ENCODE measurements around the gene KLC1.

The KLC1 gene

GRCh38 chr14:103694572-103695026, 65.6 kb downstream of the KLC1 start:
- DNase-seq, result no peak

- no peak for DNase-seq
Measured at GRCh38 chr14:103695296-103696069, 66.5 kb downstream of the KLC1 start.

DNA sequence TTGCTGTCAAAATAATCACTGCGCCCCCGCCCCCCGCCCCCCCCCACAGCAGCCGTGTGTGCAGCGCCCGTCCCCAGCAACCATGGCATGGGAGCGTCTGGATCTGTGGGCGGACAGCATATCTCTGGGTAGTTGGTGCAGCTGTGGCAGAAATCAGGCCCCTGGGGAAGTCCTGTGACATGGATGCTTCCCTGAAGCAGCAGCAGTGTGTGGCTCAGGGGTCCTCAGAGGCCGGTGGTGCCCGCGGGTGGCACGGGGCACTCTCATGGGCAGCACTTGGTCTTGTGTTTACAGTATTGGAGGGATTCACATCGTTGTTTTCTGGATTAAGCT, 67.0 kb downstream of the KLC1 start:
- DNase-seq, result no peak

GRCh38 chr14:103696466-103697071, 67.6 kb downstream of the KLC1 start:
- no peak for DNase-seq

DNA sequence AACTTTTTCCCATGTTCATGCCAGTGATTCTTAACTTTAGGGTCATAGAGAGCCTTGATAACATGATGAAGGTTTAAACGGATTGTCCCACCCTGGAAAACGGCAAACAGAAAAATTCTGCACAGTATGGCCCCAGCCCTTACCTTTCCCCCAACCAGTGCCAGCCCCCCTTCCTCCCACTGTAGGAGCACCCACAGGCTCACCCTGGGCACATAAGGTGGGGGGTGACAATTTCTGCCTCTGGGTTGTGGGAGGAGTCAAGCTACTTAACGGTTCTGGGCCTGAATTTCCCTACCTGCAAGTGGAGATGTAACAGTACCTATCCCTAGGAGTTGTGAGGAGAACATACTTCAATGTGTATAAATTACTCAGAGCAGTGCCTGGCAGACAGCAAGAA, 68.2 kb downstream of the KLC1 start:
- DNase-seq, result no peak

GRCh38 chr14:103697603-103698379, 68.8 kb downstream of the KLC1 start:
- DNase-seq, result no peak

GRCh38 chr14:103698380-103699260, 69.6 kb downstream of the KLC1 start:
- DNase-seq, result no peak

GRCh38 chr14:103699261-103699661, 70.2 kb downstream of the KLC1 start:
- DNase-seq, result no peak

DNA sequence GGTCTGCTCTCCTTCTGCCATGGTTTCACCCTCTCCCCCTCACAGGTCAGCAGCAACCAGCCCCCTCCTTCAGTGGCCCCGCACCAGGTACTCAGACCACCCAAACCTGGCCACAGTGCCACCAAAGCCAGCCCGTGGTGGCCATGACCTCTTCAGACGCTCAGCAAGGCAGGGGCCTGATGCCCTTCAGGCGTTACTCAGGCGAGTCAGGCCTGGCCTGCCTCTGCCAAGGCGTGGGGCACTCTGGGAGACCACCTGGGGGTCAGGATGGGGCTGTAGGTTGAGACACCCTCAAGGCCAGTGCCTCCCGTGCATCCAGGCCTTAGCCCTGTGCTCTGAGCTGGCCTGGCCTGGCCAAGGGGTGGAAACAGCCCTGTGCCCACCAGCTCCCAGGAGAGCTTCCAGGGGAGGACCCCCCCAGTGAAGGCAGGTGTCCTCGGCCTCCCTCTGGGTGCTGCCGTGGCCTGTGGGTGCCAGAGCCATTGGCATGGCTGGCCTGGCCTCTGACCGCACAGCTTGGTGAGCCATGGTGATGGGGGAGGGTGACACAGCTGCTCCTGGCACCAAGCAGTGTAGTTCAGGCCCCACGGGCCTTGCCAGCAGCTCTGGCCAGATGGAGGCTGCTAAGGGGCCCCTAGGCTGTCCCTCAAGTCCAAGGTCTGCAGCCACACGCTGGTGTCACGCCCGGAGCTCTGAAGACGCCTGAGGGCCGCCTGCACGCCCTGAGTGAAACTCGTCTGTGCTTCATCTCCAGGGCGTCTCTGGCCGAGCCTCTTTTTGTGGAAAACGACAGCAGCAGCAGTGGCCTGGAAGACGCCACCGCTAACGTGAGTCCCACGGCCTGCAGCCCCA, 71.1 kb downstream of the KLC1 start:
- DNase-seq, result no peak

DNA sequence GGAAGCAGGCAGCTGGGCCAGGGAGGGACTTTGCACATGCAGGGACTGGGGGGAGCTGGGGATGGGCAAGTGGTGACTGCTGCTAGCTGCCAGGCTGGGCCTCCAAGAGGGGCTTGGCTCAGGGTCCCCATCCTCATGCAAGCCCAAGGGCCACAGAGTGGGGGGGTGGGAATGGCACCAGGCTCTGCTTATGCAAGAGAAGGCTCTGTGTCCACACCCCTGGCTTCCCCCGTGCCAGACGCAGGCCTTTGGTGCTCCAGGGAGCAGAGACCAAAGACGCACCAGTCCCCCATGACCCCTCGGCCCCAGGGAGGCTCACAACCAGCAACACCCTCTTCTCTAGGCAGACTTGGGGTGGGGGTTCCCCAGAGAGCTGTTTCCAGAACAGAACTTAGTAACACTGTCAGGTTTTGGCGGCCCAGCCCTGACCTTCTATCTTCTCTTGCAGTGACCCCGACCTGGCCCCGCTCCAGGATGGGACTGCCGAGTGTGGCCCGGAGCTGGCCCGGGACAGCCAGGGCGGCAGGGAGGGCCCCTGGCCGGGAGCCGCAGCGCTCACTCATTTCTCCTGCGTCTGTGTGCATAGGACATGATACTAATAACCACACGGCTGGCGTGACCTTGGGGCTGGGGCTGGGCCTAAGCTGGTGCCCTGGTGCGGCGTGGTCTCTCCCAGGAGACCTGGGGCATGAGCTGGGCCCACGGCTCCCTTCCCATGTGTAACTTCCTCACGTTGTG, 71.9 kb downstream of the KLC1 start:
- DNase-seq, result no peak

GRCh38 chr14:103702095-103702494, 73.1 kb downstream of the KLC1 start:
- no peak for DNase-seq

- no peak for DNase-seq
Measured at GRCh38 chr14:103702497-103703432, 73.8 kb downstream of the KLC1 start.

DNA sequence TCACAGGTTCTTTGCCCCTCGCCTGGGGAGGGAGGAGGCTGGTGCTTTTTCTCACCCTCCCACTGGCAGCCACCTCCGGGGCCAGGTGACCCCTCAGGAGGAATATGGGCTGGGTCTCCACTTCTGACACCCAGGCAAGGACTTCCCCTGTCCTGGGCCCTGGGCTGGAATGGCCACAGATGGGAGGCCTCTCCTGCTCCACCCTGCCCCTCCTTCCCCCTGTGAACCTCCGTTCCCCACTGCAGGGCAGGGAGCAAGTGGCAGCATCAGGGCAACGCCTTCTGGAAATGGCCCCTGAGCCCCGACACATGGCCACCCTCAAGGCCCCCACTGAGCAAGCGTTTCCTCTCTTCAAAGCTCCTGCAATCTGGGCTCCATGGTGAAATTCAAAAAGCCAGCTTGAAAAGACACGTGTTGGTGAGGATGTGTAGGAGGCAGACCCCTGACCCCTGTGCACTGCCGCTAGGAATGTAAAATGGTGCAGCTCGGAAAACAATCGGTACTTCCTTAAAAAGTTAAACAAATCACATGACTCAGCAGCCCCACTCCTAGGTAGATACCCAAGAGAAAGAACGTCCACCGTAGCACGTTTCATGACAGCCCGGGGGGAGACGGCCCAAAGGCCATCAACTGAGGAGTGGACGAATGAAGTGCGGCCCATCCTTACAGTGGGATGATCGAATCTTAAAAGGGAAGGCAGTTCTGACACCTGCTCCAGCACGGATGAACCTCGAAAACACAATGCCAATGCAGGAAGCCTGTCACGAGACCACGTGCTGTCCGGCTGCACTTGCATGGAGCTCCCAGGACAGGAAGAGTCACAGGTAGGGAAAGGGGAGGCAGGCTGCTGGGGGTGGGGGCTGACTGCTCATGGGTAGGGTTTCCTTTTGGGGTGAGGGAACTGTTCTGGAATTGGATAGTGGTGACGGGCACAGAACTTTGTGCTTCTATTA, 74.7 kb downstream of the KLC1 start:
- no peak for DNase-seq

- no peak for DNase-seq
Measured at GRCh38 chr14:103704708-103705107, 75.7 kb downstream of the KLC1 start.

DNA sequence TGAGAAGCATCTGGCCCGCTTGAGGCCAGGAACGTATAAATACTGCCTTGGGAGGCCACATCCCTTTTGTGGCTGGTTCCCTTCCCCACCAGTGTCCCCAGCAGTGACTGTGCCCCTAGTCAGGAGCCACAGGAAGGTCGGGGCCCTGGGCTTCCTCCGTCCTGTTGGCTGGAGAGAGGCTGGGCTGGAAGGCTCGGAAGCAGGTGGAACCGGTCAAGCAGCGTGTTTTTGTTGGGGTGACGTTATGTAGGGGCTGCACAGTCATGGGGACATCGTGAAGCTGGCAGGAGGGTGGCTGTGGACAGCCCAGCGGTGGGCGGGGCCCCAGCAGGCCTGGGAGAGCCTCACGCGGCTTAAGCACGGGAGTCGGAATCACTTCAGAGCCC, 76.1 kb downstream of the KLC1 start:
- DNase-seq, result no peak

DNA sequence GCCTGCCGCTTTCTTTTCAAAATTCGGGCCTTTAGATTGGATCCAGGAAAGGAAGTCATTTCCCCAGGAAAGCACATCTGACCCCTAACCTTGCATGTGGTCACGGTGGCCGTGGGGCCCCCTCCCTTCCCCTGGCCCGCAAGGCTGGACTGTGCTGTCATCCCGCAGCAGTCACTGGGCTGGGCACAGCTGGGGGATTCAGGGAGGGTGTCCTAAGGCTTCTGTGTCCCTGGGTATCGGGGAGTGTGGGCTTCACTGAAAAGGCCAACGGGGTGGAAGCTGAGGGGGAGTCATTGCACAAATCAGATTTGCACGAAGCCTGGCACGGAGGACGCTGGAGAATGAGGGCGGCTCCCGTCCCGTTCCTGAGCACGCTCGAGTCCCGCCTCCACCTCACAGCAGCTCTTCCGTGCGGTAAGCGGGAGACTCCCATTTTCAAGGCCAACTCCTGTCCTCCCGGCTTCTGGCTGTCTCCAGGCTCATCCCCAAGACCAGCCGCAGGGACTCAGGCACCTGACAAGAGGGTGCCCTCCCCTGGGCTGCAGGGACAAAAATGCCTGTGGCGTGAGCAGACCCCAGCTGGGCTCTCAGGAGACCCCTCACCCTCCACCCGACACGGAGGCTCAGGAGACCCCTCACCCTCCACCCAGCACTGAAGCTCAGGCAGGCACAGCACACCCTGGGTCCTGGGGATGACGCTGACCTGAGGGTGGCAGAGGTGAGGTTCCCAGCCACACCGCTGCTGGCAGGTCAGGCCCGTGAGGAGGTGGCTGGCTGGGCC, 76.7 kb downstream of the KLC1 start:
- DNase-seq, result no peak

DNA sequence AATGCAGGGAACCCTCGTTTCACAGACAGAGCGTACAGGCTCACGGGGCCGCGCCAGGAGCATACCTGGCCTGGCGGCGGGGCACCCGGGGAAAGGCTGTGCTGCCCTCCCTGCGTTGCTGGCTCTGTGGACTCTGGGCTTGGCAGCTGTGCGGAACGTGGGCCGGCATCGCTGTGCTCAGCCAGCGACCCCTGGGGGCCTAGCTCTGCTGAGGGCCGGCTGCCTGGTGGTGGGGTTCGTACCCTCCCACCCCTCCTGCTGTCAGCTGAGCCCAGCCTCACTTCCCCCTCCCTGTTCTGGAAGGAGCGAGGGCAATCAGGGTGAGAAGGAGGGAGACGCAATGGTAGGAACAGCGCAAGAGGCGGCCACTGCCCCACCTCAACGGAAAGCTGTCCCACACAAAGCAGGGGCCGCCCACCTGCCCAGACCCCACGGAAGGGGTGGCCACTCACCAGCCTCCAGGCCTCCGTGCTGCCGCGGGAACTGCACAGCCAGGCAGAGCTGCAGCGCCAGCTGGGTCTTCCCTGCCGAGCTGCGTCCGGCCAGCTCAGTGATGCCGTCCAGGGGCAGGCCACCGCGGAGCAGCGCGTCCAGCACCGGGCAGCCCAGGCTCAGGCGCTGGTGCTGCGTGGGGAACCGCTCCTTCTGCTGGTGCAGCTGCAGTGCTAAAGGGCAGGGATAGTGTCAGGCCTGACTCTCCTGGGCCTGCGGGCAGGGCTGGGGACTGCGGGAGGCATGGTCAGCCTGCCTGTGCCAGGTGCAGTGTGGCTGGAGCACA, 77.7 kb downstream of the KLC1 start:
- DNase-seq, result no peak
